K562 (cell line): ENCODE measurements around the gene HACL1. TPM values are rescaled to one million over a fixed set of nuclear protein-coding genes. Genes with fewer than 3 reads are reported as not detected.

ENCODE experiments used
- ATAC-seq: fragments of 200-7000 bp; cut with Tn5 transposase; 3 replicates; pipeline ENCODE4 v1.9.1; 2020; ENCODE audit warnings: moderate library complexity
- BruUV-seq: library from RNA; stranded (reverse); fragments of 400-500 nt; replicated peaks from 2 replicates; lab custom pipeline; 2021; lab: Mats Ljungman, UMichigan
- CTCF ChIA-PET: fragments of 300-600 bp; formaldehyde crosslinking; extraction: SDS; loops from one replicate; lab custom pipeline; 2021; ENCODE audit warnings: low intra/inter-chr PET ratio; lab: Yijun Ruan, JAX
- POLR2A ChIA-PET: fragments of 300-600, 350-650 bp; sonication (Branson Sonifier 250); formaldehyde crosslinking; extraction: SDS; loops from one replicate; lab custom pipeline; 2021; ENCODE audit warnings: antibody characterized with exemption, inconsistent platforms; lab: Yijun Ruan, JAX
- DNase-seq, 4 experiments: peaks; one replicate each; pipeline versions ENCODE4 v3.0.0 to v3.0.0-alpha.2; 2011 to 2018; ENCODE audit warnings: low spot score in 3 of 4, mixed read lengths in 3 of 4; ENCODE audit errors: extremely low read depth in 1 of 4
- FAIRE-seq: peaks from 2 replicates; lab custom pipeline; 2011; peaks lifted over from hg19 to GRCh38; lab: Jason Lieb, UNC
- H2AFZ ChIP-seq: 2 replicates; pipeline ENCODE4 v1.6.0; 2011; ENCODE audit warnings: low read depth, low read length, control low read depth, inconsistent platforms
- H3K27ac ChIP-seq: fragments of 200-600 bp; 3 replicates; pipeline ENCODE4 v1.8.0; 2011; ENCODE audit warnings: low read depth, mild to moderate bottlenecking, control low read depth, inconsistent platforms, low read length, moderate library complexity, mixed read lengths; ENCODE audit errors: extremely low read depth
- H3K27me3 ChIP-seq, 2 experiments: fragments of 300-600 bp in 1 of 2; 2 replicates in 1 of 2; 3 replicates in 1 of 2; pipeline versions ENCODE4 v1.6.0 to v1.8.0; 2011; ENCODE audit warnings: inconsistent platforms in 2 of 2, low read length in 2 of 2, mild to moderate bottlenecking in 1 of 2, mixed read lengths in 1 of 2, moderate library complexity in 1 of 2; ENCODE audit not compliant: control insufficient read depth in 2 of 2, insufficient read depth in 2 of 2
- H3K36me3 ChIP-seq: fragments of 300-600 bp; 3 replicates; pipeline ENCODE4 v1.8.0; 2011; ENCODE audit warnings: mild to moderate bottlenecking, low read length, inconsistent platforms; ENCODE audit not compliant: control insufficient read depth, insufficient read depth
- H3K4me1 ChIP-seq, 2 experiments: fragments of 200-600 bp in 1 of 2; replicated peaks in 1 of 2; 2 replicates in 1 of 2; 3 replicates in 1 of 2; pipeline versions ENCODE4 v1.5.1 to v1.8.0; 2011; ENCODE audit warnings: inconsistent platforms in 2 of 2, low read length in 2 of 2, mild to moderate bottlenecking in 1 of 2, mixed read lengths in 1 of 2, moderate library complexity in 1 of 2; ENCODE audit not compliant: control insufficient read depth in 2 of 2, insufficient read depth in 2 of 2
- H3K4me2 ChIP-seq: 2 replicates; pipeline ENCODE4 v1.6.1; 2011; ENCODE audit warnings: low read length, control low read depth, inconsistent platforms, mixed read lengths; ENCODE audit not compliant: insufficient read depth
- H3K4me3 ChIP-seq: fragments of 200-600 bp; sonication (generic), shearing (Covaris generic); 2 replicates; pipeline ENCODE4 v1.5.1; 2016; ENCODE audit warnings: control low read depth, inconsistent platforms
- H3K79me2 ChIP-seq: fragments of 200-600 bp; 3 replicates; pipeline ENCODE4 v1.8.0; 2011; ENCODE audit warnings: low read length, inconsistent platforms; ENCODE audit not compliant: control insufficient read depth, insufficient read depth
- H3K9ac ChIP-seq, 2 experiments: 2 replicates each; pipeline versions ENCODE4 v1.6.0 to v1.6.1; 2011; ENCODE audit warnings: low read depth in 2 of 2, low read length in 2 of 2, control low read depth in 1 of 2, inconsistent platforms in 1 of 2, mild to moderate bottlenecking in 1 of 2, mixed read lengths in 1 of 2; ENCODE audit not compliant: insufficient read depth in 1 of 2
- H3K9me1 ChIP-seq: one replicate; pipeline ENCODE4 v1.6.0; 2011; ENCODE audit warnings: inconsistent platforms, mild to moderate bottlenecking, low read length, moderate library complexity; ENCODE audit not compliant: control insufficient read depth, insufficient read depth
- H3K9me3 ChIP-seq: replicated peaks from 2 replicates; pipeline ENCODE4 v1.5.1; 2011; ENCODE audit warnings: low read depth, low read length, inconsistent platforms; ENCODE audit not compliant: control insufficient read depth, insufficient read depth
- H4K20me1 ChIP-seq: replicated peaks from 2 replicates; pipeline ENCODE4 v1.6.1; 2011; ENCODE audit warnings: low read length, inconsistent platforms, mixed read lengths; ENCODE audit not compliant: control insufficient read depth, insufficient read depth
- CREM ChIP-seq: IDR thresholded peaks from 2 replicates; pipeline ENCODE4 v1.6.1; 2014; ENCODE audit warnings: antibody characterized with exemption, low read depth
- NCOA4 ChIP-seq: fragments of 450-650 bp; IDR thresholded peaks from 2 replicates; pipeline ENCODE4 v1.6.1; 2018; ENCODE audit warnings: mild to moderate bottlenecking; ENCODE audit not compliant: partially characterized antibody
- RNF2 ChIP-seq: sonication (generic); IDR thresholded peaks from 2 replicates; pipeline ENCODE4 v1.6.1; 2016
- SAFB ChIP-seq: fragments of 200-400 bp; formaldehyde crosslinking; IDR thresholded peaks from 2 replicates; pipeline ENCODE4 v1.6.1; 2017; ENCODE audit warnings: low read depth, low read length, borderline replicate concordance
- TCF7L2 ChIP-seq: fragments of 150-350 bp; IDR thresholded peaks from 2 replicates; pipeline ENCODE4 v1.6.1; 2016; ENCODE audit warnings: low read depth, mild to moderate bottlenecking, low read length, moderate library complexity
- ZBTB1 ChIP-seq: sonication (generic); formaldehyde crosslinking; IDR thresholded peaks from 2 replicates; pipeline ENCODE4 v1.8.1; 2023; ENCODE audit warnings: missing genetic modification reagents, low read depth, mild to moderate bottlenecking, borderline replicate concordance
- ZBTB2 ChIP-seq: fragments of 450-650 bp; IDR thresholded peaks from 2 replicates; pipeline ENCODE4 v1.6.1; 2016; ENCODE audit warnings: antibody characterized with exemption
- ZNF212 ChIP-seq: fragments of 450-650 bp; formaldehyde crosslinking; IDR thresholded peaks from 2 replicates; pipeline ENCODE4 v1.4.0; 2020; ENCODE audit warnings: mild to moderate bottlenecking
- ZNF217 ChIP-seq: sonication (generic); formaldehyde crosslinking; IDR thresholded peaks from 2 replicates; pipeline ENCODE4 v1.8.0; 2022; ENCODE audit warnings: mild to moderate bottlenecking, missing genetic modification reagents
- ZNF445 ChIP-seq: fragments of 250-450 bp; sonication (Bioruptor Pico); IDR thresholded peaks from 2 replicates; pipeline ENCODE4 v1.4.0; 2020; ENCODE audit warnings: low read depth, mild to moderate bottlenecking, moderate library complexity
- ZNF764 ChIP-seq: fragments of 250-450 bp; sonication (Bioruptor Pico); IDR thresholded peaks from 2 replicates; pipeline ENCODE4 v1.4.0; 2020; ENCODE audit warnings: low read depth, mild to moderate bottlenecking, moderate library complexity
- WGBS: fragments of 100-300 bp; shearing (Covaris generic); methylation state at CpG from one replicate; pipeline ENCODE4 v1.1.6; 2016; ENCODE audit warnings: low coverage, mixed read lengths; ENCODE audit not compliant: insufficient coverage; ENCODE audit errors: missing lambda C conversion rate; 5-methylcytosine and 5-hydroxymethylcytosine counted together
- in situ Hi-C: fragments of 300-500 bp; cut with MboI; formaldehyde crosslinking; loops from 4 replicates; pipeline ENCODE4 v1.15.0; 2018; ENCODE audit warnings: inconsistent platforms, mixed read lengths
- intact Hi-C: fragments of 100-400 bp; cut with micrococcal nuclease; formaldehyde crosslinking; loops from 2 replicates; pipeline ENCODE4 v1.14.2; 2022
- polyA plus RNA-seq, 8 experiments: library from polyadenylated mRNA; depleted of rRNA in 4 of 8; stranded (reverse) in 5 of 8; unstranded in 3 of 8; fragments of >200 nt; fragmentation: Nextera tagmentation in 2 of 8; fragmentation: Illumina TruSeq in 1 of 8; extraction: Ambion mirVana in 2 of 8; extraction: Trizol in 1 of 8; gene quantifications; 2 replicates each; pipeline versions ENCODE4 v1.2.1 to v1.2.3, GENCODE V29; 2011 to 2014; ENCODE audit warnings: inconsistent platforms in 1 of 8, missing spikeins in 1 of 8
- total RNA-seq, 7 experiments: library from RNA; depleted of rRNA in 6 of 7; stranded (reverse); fragments of >200 nt in 6 of 7; fragmentation: Illumina TruSeq in 2 of 7; extraction: Trizol in 2 of 7; gene quantifications; 2 replicates each; pipeline versions ENCODE4 v1.2.1 to v1.2.3, GENCODE V29; 2011 to 2021; ENCODE audit warnings: low replicate concordance in 1 of 7

Gene HACL1
- total and polyA plus RNA-seq, 9 of the 15 experiments (the other 6 are each of a cell fraction or from before 2014, with no cell fraction given), result 18.9 to 61.5 (median 30.5) TPM

- no TSS peak for BruUV-seq
- in situ Hi-C loops, result no loop called here
- FAIRE-seq, result no peak
These were observed 13.6 kb upstream of the HACL1 start for GRCh38 chr3:15614958-15615357.

More at GRCh38 chr3:15614958-15615357, 13.6 kb upstream of the HACL1 start:
- no peaks in the 10 kb centered on the region for H3K4me1 ChIP-seq
- no peaks in the 10 kb centered on the region for H3K9me1 ChIP-seq
- no peaks in the 10 kb centered on the region for H3K79me2 ChIP-seq
- H3K27ac ChIP-seq, result no peak overlapping the region
- no peaks in the 10 kb centered on the region for H3K36me3 ChIP-seq
- CTCF ChIA-PET, result no interaction called here
- 41% methylated on average over 1 of the region's 1 CpG for WGBS
- H3K27me3 ChIP-seq, result no peaks in the 10 kb centered on the region
- DNase-seq (no peak), ATAC-seq (no peak)
- H3K4me3 ChIP-seq, result no peak overlapping the region
- H2AFZ ChIP-seq, result no peak overlapping the region
- H3K4me2 ChIP-seq, result no peak overlapping the region
- intact Hi-C loops, result no loop called here
- no peaks in the 10 kb centered on the region; the same call in 1 of the 2 replicates for H3K9me3 ChIP-seq
- no peak for TF ChIP-seq ZNF445 (CRISPR knock-in tag)
- TF ChIP-seq TCF7L2, result no peak
- TF ChIP-seq ZBTB2, result no peak
- TF ChIP-seq ZNF764 (CRISPR knock-in tag), result no peak
- no peak for TF ChIP-seq ZNF212 (CRISPR knock-in tag)
- no peak for TF ChIP-seq CREM
- TF ChIP-seq ZNF217 (CRISPR knock-in tag), result no peak
- no peak for TF ChIP-seq RNF2
- no peak for TF ChIP-seq SAFB
- no peak for TF ChIP-seq NCOA4
- TF ChIP-seq ZBTB1 (CRISPR knock-in tag), result no peak
- POLR2A ChIA-PET, result interaction anchor here (0.7 kb wide), 1 partner anchor 48 kb away, joined by 3 read pairs; no protein-coding TSS in a partner anchor
- H4K20me1 ChIP-seq, result no peaks in the 10 kb centered on the region
- H3K9ac ChIP-seq, result no peak overlapping the region
